ENCODE results near the gene PIGU. TPM values are rescaled to one million over a fixed set of nuclear protein-coding genes. Genes with fewer than 3 reads are reported as not detected.

The PIGU gene
- total and polyA plus RNA-seq, 2 of the 13 experiments (the other 11 are each of a cell fraction or from before 2014, with no cell fraction given), result 45.5 to 231 TPM

DNA sequence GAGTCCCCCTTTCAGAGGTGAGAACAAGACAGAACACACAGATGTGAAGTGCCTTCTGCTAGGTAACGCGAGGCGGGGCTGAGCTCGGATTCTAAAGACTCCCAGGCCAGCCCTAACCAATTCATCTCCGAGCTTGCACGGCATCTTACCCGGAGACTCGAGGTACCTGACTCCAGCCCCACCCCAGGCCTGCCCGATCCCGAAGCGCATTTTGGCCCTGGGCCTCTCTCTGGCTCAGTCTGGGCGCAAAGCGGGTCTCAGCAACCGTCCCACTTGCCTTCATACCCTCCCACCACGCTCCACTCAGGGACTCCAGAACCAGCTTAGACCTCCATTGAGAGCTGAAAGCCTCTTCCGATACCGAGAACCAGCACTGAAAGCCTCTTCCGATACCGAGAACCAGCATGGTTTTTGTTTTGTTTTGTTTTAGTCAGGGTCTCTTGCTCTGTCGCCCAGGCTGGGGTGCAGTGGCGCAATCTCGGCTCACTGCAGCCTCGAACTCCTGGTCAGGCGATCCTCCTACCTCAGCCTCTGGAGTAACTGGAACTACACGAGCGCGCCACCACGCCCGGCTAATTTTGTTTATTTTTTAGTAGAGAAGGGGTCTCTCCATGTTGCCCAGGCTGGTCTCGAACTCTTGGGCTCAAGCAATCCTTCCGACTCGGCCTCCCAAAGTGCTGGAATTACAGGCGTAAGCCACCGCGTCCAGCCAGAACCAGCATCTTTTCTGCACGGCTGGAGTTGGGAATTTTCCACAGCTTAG is 161.2 kb downstream of the PIGU start (continued):
- TF ChIP-seq RNF2 (conservative IDR thresholded peaks at IDR 0.05; ENCODE audit: low read depth) (no peak), ZNF180 (CRISPR knock-in tag; IDR thresholded peaks at IDR 0.05; ENCODE audit: borderline replicate concordance, low read depth) (peak; percentile 94), ZNF607 (CRISPR knock-in tag; IDR thresholded peaks at IDR 0.05; ENCODE audit: borderline replicate concordance) (no peak; the same call in 1 of the 2 replicates), ZSCAN20 (CRISPR knock-in tag; IDR thresholded peaks at IDR 0.05; ENCODE audit: borderline replicate concordance) (no peak), PHF5A (CRISPR knock-in tag; IDR thresholded peaks at IDR 0.05; ENCODE audit: low read depth, unreplicated experiment) (no peak), EED (CRISPR knock-in tag; IDR thresholded peaks at IDR 0.05) (no peak), ZNF280D (CRISPR knock-in tag; IDR thresholded peaks at IDR 0.05) (peak; percentile 93), ZNF605 (CRISPR knock-in tag; IDR thresholded peaks at IDR 0.05) (no peak), IRF1 (CRISPR knock-in tag; IDR thresholded peaks at IDR 0.05; ENCODE audit: low read depth) (peak; percentile 66; the same call in 1 of the 2 replicates), ZNF329 (CRISPR knock-in tag; IDR thresholded peaks at IDR 0.05; ENCODE audit: low read depth) (no peak), ZNF646 (CRISPR knock-in tag; IDR thresholded peaks at IDR 0.05) (0 out of 2 replicates have a peak, but pooled peaks have one; percentile 8), GTF2F1 (IDR thresholded peaks at IDR 0.05; ENCODE audit: low read length) (no peak), SAFB2 (CRISPR knock-in tag; IDR thresholded peaks at IDR 0.05; ENCODE audit: borderline replicate concordance, low read depth) (0 out of 2 replicates have a peak, but pooled peaks have one; percentile 7), SSRP1 (CRISPR knock-in tag; IDR thresholded peaks at IDR 0.05) (peak; percentile 54), POLR2AphosphoS2 (IDR thresholded peaks at IDR 0.05; ENCODE audit: low read depth, low read length) (no peak)
- TF ChIP-seq, protein P1, sequence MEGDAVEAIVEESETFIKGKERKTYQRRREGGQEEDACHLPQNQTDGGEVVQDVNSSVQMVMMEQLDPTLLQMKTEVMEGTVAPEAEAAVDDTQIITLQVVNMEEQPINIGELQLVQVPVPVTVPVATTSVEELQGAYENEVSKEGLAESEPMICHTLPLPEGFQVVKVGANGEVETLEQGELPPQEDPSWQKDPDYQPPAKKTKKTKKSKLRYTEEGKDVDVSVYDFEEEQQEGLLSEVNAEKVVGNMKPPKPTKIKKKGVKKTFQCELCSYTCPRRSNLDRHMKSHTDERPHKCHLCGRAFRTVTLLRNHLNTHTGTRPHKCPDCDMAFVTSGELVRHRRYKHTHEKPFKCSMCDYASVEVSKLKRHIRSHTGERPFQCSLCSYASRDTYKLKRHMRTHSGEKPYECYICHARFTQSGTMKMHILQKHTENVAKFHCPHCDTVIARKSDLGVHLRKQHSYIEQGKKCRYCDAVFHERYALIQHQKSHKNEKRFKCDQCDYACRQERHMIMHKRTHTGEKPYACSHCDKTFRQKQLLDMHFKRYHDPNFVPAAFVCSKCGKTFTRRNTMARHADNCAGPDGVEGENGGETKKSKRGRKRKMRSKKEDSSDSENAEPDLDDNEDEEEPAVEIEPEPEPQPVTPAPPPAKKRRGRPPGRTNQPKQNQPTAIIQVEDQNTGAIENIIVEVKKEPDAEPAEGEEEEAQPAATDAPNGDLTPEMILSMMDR (CRISPR knock-in tag; IDR thresholded peaks at IDR 0.05), result no peak
